K562 (cell line): ENCODE data around the gene ACADL. TPM values are rescaled to one million over a fixed set of nuclear protein-coding genes. Genes with fewer than 3 reads are reported as not detected.

Experiments used
- ATAC-seq: fragments of 200-7000 bp; cut with Tn5 transposase; 3 replicates; pipeline ENCODE4 v1.9.1; 2020; ENCODE audit warnings: moderate library complexity
- BruUV-seq: library from RNA; stranded (reverse); fragments of 400-500 nt; replicated peaks from 2 replicates; lab custom pipeline; 2021; lab: Mats Ljungman, UMichigan
- CTCF ChIA-PET: fragments of 300-600 bp; formaldehyde crosslinking; extraction: SDS; loops from one replicate; lab custom pipeline; 2021; ENCODE audit warnings: low intra/inter-chr PET ratio; lab: Yijun Ruan, JAX
- POLR2A ChIA-PET: fragments of 300-600, 350-650 bp; sonication (Branson Sonifier 250); formaldehyde crosslinking; extraction: SDS; loops from one replicate; lab custom pipeline; 2021; ENCODE audit warnings: antibody characterized with exemption, inconsistent platforms; lab: Yijun Ruan, JAX
- DNase-seq, 4 experiments: peaks; one replicate each; pipeline versions ENCODE4 v3.0.0 to v3.0.0-alpha.2; 2011 to 2018; ENCODE audit warnings: low spot score in 3 of 4, mixed read lengths in 3 of 4; ENCODE audit errors: extremely low read depth in 1 of 4
- FAIRE-seq: peaks from 2 replicates; lab custom pipeline; 2011; peaks lifted over from hg19 to GRCh38; lab: Jason Lieb, UNC
- H2AFZ ChIP-seq: 2 replicates; pipeline ENCODE4 v1.6.0; 2011; ENCODE audit warnings: low read depth, low read length, control low read depth, inconsistent platforms
- H3K27ac ChIP-seq: fragments of 200-600 bp; 3 replicates; pipeline ENCODE4 v1.8.0; 2011; ENCODE audit warnings: low read depth, mild to moderate bottlenecking, control low read depth, inconsistent platforms, low read length, moderate library complexity, mixed read lengths; ENCODE audit errors: extremely low read depth
- H3K27me3 ChIP-seq, 2 experiments: fragments of 300-600 bp in 1 of 2; 2 replicates in 1 of 2; 3 replicates in 1 of 2; pipeline versions ENCODE4 v1.6.0 to v1.8.0; 2011; ENCODE audit warnings: inconsistent platforms in 2 of 2, low read length in 2 of 2, mild to moderate bottlenecking in 1 of 2, mixed read lengths in 1 of 2, moderate library complexity in 1 of 2; ENCODE audit not compliant: control insufficient read depth in 2 of 2, insufficient read depth in 2 of 2
- H3K36me3 ChIP-seq: fragments of 300-600 bp; 3 replicates; pipeline ENCODE4 v1.8.0; 2011; ENCODE audit warnings: mild to moderate bottlenecking, low read length, inconsistent platforms; ENCODE audit not compliant: control insufficient read depth, insufficient read depth
- H3K4me1 ChIP-seq, 2 experiments: fragments of 200-600 bp in 1 of 2; replicated peaks in 1 of 2; 2 replicates in 1 of 2; 3 replicates in 1 of 2; pipeline versions ENCODE4 v1.5.1 to v1.8.0; 2011; ENCODE audit warnings: inconsistent platforms in 2 of 2, low read length in 2 of 2, mild to moderate bottlenecking in 1 of 2, mixed read lengths in 1 of 2, moderate library complexity in 1 of 2; ENCODE audit not compliant: control insufficient read depth in 2 of 2, insufficient read depth in 2 of 2
- H3K4me2 ChIP-seq: 2 replicates; pipeline ENCODE4 v1.6.1; 2011; ENCODE audit warnings: low read length, control low read depth, inconsistent platforms, mixed read lengths; ENCODE audit not compliant: insufficient read depth
- H3K4me3 ChIP-seq: fragments of 200-600 bp; sonication (generic), shearing (Covaris generic); 2 replicates; pipeline ENCODE4 v1.5.1; 2016; ENCODE audit warnings: control low read depth, inconsistent platforms
- H3K79me2 ChIP-seq: fragments of 200-600 bp; 3 replicates; pipeline ENCODE4 v1.8.0; 2011; ENCODE audit warnings: low read length, inconsistent platforms; ENCODE audit not compliant: control insufficient read depth, insufficient read depth
- H3K9ac ChIP-seq, 2 experiments: 2 replicates each; pipeline versions ENCODE4 v1.6.0 to v1.6.1; 2011; ENCODE audit warnings: low read depth in 2 of 2, low read length in 2 of 2, control low read depth in 1 of 2, inconsistent platforms in 1 of 2, mild to moderate bottlenecking in 1 of 2, mixed read lengths in 1 of 2; ENCODE audit not compliant: insufficient read depth in 1 of 2
- H3K9me1 ChIP-seq: one replicate; pipeline ENCODE4 v1.6.0; 2011; ENCODE audit warnings: inconsistent platforms, mild to moderate bottlenecking, low read length, moderate library complexity; ENCODE audit not compliant: control insufficient read depth, insufficient read depth
- H3K9me3 ChIP-seq: replicated peaks from 2 replicates; pipeline ENCODE4 v1.5.1; 2011; ENCODE audit warnings: low read depth, low read length, inconsistent platforms; ENCODE audit not compliant: control insufficient read depth, insufficient read depth
- H4K20me1 ChIP-seq: replicated peaks from 2 replicates; pipeline ENCODE4 v1.6.1; 2011; ENCODE audit warnings: low read length, inconsistent platforms, mixed read lengths; ENCODE audit not compliant: control insufficient read depth, insufficient read depth
- CBFA2T3 ChIP-seq: fragments of 450-650 bp; IDR thresholded peaks from 2 replicates; pipeline ENCODE4 v1.6.1; 2017
- EGR1 ChIP-seq: fragments of 450-650 bp; conservative IDR thresholded peaks from 2 replicates; pipeline ENCODE4 v1.6.1; 2017; ENCODE audit warnings: mild to moderate bottlenecking
- ELF4 ChIP-seq: fragments of 450-650 bp; formaldehyde crosslinking; IDR thresholded peaks from 2 replicates; pipeline ENCODE4 v1.4.0; 2022; ENCODE audit warnings: missing genetic modification characterization
- EWSR1 ChIP-seq: fragments of 450-650 bp; IDR thresholded peaks from 2 replicates; pipeline ENCODE4 v1.6.1; 2018; ENCODE audit warnings: borderline replicate concordance, mild to moderate bottlenecking, low read depth, moderate library complexity; ENCODE audit not compliant: partially characterized antibody
- FOXA3 ChIP-seq, 2 experiments: fragments of 450-650 bp in 1 of 2; sonication (generic) in 1 of 2; formaldehyde crosslinking; IDR thresholded peaks in 1 of 2; conservative IDR thresholded peaks in 1 of 2; 2 replicates each; pipeline versions ENCODE4 v1.4.0 to v1.8.0; 2020 to 2022; ENCODE audit warnings: mild to moderate bottlenecking in 2 of 2, missing genetic modification reagents in 1 of 2
- FOXK1 ChIP-seq: sonication (generic); formaldehyde crosslinking; IDR thresholded peaks from 2 replicates; pipeline ENCODE4 v1.8.0; 2022; ENCODE audit warnings: missing genetic modification reagents, mild to moderate bottlenecking, borderline replicate concordance
- FOXP1 ChIP-seq: sonication (generic); formaldehyde crosslinking; IDR thresholded peaks from 2 replicates; pipeline ENCODE4 v1.8.0; 2022; ENCODE audit warnings: mild to moderate bottlenecking, missing genetic modification reagents
- HDAC8 ChIP-seq: fragments of 450-650 bp; IDR thresholded peaks from 2 replicates; pipeline ENCODE4 v1.6.1; 2016; ENCODE audit warnings: mild to moderate bottlenecking, missing genetic modification characterization, moderate library complexity, missing compliant biosample characterization
- HMG20A ChIP-seq: fragments of 450-650 bp; formaldehyde crosslinking; conservative IDR thresholded peaks from 2 replicates; pipeline ENCODE4 v1.4.0; 2020; ENCODE audit warnings: mild to moderate bottlenecking, mixed read lengths
- HNRNPK ChIP-seq: fragments of 200-400 bp; formaldehyde crosslinking; IDR thresholded peaks from one replicate; pipeline ENCODE4 v1.6.1; 2018; ENCODE audit warnings: mild to moderate bottlenecking, low read depth, low read length; ENCODE audit not compliant: poor library complexity, severe bottlenecking
- MCM3 ChIP-seq: fragments of 450-650 bp; IDR thresholded peaks from 2 replicates; pipeline ENCODE4 v1.6.1; 2016
- MEIS2 ChIP-seq: fragments of 450-650 bp; IDR thresholded peaks from 2 replicates; pipeline ENCODE4 v1.6.1; 2014; ENCODE audit warnings: mild to moderate bottlenecking; ENCODE audit not compliant: partially characterized antibody
- PML ChIP-seq: IDR thresholded peaks from 2 replicates; pipeline ENCODE4 v1.6.1; 2012; ENCODE audit warnings: low read length, inconsistent platforms
- POLR2A ChIP-seq: fragments of 450-650 bp; conservative IDR thresholded peaks from 2 replicates; pipeline ENCODE4 v1.6.1; 2016
- TAF15 ChIP-seq: fragments of 200-400 bp; formaldehyde crosslinking; IDR thresholded peaks from 2 replicates; pipeline ENCODE4 v1.6.1; 2017; ENCODE audit warnings: mild to moderate bottlenecking, low read depth, low read length, moderate library complexity
- ZNF212 ChIP-seq: fragments of 450-650 bp; formaldehyde crosslinking; IDR thresholded peaks from 2 replicates; pipeline ENCODE4 v1.4.0; 2020; ENCODE audit warnings: mild to moderate bottlenecking
- ZNF436 ChIP-seq: fragments of 250-450, 450-650 bp; sonication (Bioruptor Pico); formaldehyde crosslinking; IDR thresholded peaks from 2 replicates; pipeline ENCODE4 v1.7.0; 2020; ENCODE audit warnings: mild to moderate bottlenecking
- WGBS: fragments of 100-300 bp; shearing (Covaris generic); methylation state at CpG from one replicate; pipeline ENCODE4 v1.1.6; 2016; ENCODE audit warnings: low coverage, mixed read lengths; ENCODE audit not compliant: insufficient coverage; ENCODE audit errors: missing lambda C conversion rate; 5-methylcytosine and 5-hydroxymethylcytosine counted together
- in situ Hi-C: fragments of 300-500 bp; cut with MboI; formaldehyde crosslinking; loops from 4 replicates; pipeline ENCODE4 v1.15.0; 2018; ENCODE audit warnings: inconsistent platforms, mixed read lengths
- intact Hi-C: fragments of 100-400 bp; cut with micrococcal nuclease; formaldehyde crosslinking; loops from 2 replicates; pipeline ENCODE4 v1.14.2; 2022
- polyA plus RNA-seq, 8 experiments: library from polyadenylated mRNA; depleted of rRNA in 4 of 8; stranded (reverse) in 5 of 8; unstranded in 3 of 8; fragments of >200 nt; fragmentation: Nextera tagmentation in 2 of 8; fragmentation: Illumina TruSeq in 1 of 8; extraction: Ambion mirVana in 2 of 8; extraction: Trizol in 1 of 8; gene quantifications; 2 replicates each; pipeline versions ENCODE4 v1.2.1 to v1.2.3, GENCODE V29; 2011 to 2014; ENCODE audit warnings: inconsistent platforms in 1 of 8, missing spikeins in 1 of 8
- total RNA-seq, 7 experiments: library from RNA; depleted of rRNA in 6 of 7; stranded (reverse); fragments of >200 nt in 6 of 7; fragmentation: Illumina TruSeq in 2 of 7; extraction: Trizol in 2 of 7; gene quantifications; 2 replicates each; pipeline versions ENCODE4 v1.2.1 to v1.2.3, GENCODE V29; 2011 to 2021; ENCODE audit warnings: low replicate concordance in 1 of 7
- TF ChIP-seq, protein P1 (sequence below): fragments of 250-450 bp; sonication (Bioruptor Pico); IDR thresholded peaks from 2 replicates; pipeline ENCODE4 v1.8.0; 2021; ENCODE audit warnings: borderline replicate concordance, mild to moderate bottlenecking, moderate library complexity; ENCODE audit not compliant: poor library complexity, severe bottlenecking
- TF ChIP-seq, protein P2 (sequence below): sonication (generic); formaldehyde crosslinking; IDR thresholded peaks from 2 replicates; pipeline ENCODE4 v1.8.0; 2022; ENCODE audit warnings: mild to moderate bottlenecking, low read depth, missing genetic modification reagents

ACADL gene
- total and polyA plus RNA-seq, 9 of the 15 experiments (the other 6 are each of a cell fraction or from before 2014, with no cell fraction given) = 0.07 TPM; not detected in 8

DNA sequence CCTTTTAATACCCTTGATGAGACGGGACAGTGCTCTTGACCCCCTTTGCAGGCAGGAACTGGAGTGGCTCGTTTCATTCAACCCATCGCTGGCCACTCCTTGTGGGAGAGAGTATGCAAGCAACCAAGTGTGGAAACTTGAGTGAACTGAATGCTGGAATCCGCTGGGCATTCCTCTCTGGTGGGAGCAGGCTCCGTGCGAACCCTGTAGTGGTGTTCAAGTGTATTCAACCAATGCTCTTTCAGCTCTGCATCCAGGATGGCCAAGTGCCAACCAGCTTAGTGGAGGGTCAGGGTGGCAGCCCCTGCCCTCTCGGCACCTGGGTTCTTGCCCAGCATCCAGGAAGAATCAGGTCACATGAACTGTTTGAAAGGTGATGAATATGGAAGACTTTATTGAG, 3.3 kb upstream of the ACADL start:
- peaks cover 0 to 9% of the 10 kb centered on the region in 2 experiments; a peak in 2 of 5 replicates for H3K4me1 ChIP-seq
- WGBS = 0% methylated on average over 7 of the region's 7 CpGs
- intact Hi-C loops (no loop called here), in situ Hi-C loops (no loop called here)
- ChIA-PET POLR2A (no interaction called here), CTCF (no interaction called here)
- H3K9me3 ChIP-seq = no peaks in the 10 kb centered on the region
- H3K79me2 ChIP-seq = no peaks in the 10 kb centered on the region
- no peak overlapping the region for H3K27ac ChIP-seq
- H3K36me3 ChIP-seq = no peaks in the 10 kb centered on the region
- H3K27me3 ChIP-seq = peaks cover 0 to 16% of the 10 kb centered on the region in 2 experiments; a peak in 3 of 5 replicates
- H3K4me2 ChIP-seq = no peak overlapping the region
- no TSS peak for BruUV-seq
- H3K9me1 ChIP-seq = no peaks in the 10 kb centered on the region
- no peak overlapping the region for H3K4me3 ChIP-seq
- no peak for DNase-seq
- no peak overlapping the region for H3K9ac ChIP-seq
- no peaks in the 10 kb centered on the region for H4K20me1 ChIP-seq
- no peak for FAIRE-seq
- TF ChIP-seq MCM3 (no peak), HDAC8 (no peak), FOXP1 (CRISPR knock-in tag) (no peak), ELF4 (CRISPR knock-in tag) (no peak), MEIS2 (no peak), CBFA2T3 (no peak), ZNF436 (CRISPR knock-in tag) (no peak), EWSR1 (no peak), PML (no peak), POLR2A (no peak), TAF15 (no peak), HNRNPK (no peak), ZNF212 (CRISPR knock-in tag) (no peak), HMG20A (CRISPR knock-in tag) (no peak), FOXA3 (CRISPR knock-in tag; conservative IDR thresholded peaks at IDR 0.05 in 1 of 2, IDR thresholded peaks at IDR 0.05 in 1 of 2) (no peak), FOXK1 (no peak), EGR1 (no peak)
- TF ChIP-seq, protein P1, sequence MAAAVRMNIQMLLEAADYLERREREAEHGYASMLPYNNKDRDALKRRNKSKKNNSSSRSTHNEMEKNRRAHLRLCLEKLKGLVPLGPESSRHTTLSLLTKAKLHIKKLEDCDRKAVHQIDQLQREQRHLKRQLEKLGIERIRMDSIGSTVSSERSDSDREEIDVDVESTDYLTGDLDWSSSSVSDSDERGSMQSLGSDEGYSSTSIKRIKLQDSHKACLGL (CRISPR knock-in tag) = no peak
- TF ChIP-seq, protein P2, sequence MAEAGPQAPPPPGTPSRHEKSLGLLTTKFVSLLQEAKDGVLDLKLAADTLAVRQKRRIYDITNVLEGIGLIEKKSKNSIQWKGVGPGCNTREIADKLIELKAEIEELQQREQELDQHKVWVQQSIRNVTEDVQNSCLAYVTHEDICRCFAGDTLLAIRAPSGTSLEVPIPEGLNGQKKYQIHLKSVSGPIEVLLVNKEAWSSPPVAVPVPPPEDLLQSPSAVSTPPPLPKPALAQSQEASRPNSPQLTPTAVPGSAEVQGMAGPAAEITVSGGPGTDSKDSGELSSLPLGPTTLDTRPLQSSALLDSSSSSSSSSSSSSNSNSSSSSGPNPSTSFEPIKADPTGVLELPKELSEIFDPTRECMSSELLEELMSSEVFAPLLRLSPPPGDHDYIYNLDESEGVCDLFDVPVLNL (CRISPR knock-in tag) = no peak
- no peak overlapping the region for H2AFZ ChIP-seq
- ATAC-seq = no peak
